Measurements from ENCODE around the gene DPP4.

GRCh38 chr2:161980976-161981375 lies 93.0 kb downstream of the DPP4 start:
- TF ChIP-seq EZH2 (IDR thresholded peaks at IDR 0.05; ENCODE audit: insufficient read depth, poor library complexity, severe bottlenecking) (no peak), EZH2phosphoT487 (IDR thresholded peaks at IDR 0.05; ENCODE audit: insufficient read depth, low read depth) (no peak)
